Measurements from ENCODE around the gene HOXD9.

HOXD9 gene

DNA sequence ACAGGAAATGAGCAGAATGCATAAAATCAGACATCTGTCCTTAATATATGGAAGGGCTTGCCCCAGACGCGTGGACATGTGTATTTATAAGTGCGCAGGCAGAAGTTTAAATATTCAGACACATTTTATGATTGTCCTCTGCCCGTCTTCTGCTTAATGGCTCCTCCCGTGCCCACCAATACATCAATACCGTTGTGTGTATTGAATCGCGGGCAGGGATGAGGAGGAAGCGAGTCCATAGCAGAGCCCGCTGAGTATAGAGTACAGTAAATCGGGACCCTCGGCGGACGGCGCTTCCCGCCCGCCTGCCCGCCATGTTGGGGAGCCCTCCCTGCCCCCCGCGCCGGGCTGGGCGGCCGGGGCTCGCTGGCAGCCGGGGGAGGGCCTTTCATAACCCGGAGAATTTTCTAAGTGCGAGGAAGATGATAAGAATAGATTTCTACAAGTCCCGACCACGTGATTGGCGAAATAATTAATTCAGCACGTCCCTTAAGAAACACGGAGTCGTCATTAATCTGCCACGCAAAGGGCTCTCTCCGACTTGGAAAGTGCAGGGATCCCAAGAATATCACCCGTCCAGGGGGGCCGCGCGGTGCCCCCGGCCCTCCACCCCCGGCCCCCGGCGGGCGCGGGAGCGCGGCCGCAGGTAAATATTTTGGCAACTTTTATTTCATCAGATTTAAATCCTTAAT lies 34.4 kb downstream of the HOXD9 start, which contains the start of gene HOXD3:
Gene HOXD3 (plus strand): TSS at position 501 of the 692 bp plus-strand sequence. CDS start 11,808 bp downstream, outside the sequence.
- DNase-seq = no peak

DNA sequence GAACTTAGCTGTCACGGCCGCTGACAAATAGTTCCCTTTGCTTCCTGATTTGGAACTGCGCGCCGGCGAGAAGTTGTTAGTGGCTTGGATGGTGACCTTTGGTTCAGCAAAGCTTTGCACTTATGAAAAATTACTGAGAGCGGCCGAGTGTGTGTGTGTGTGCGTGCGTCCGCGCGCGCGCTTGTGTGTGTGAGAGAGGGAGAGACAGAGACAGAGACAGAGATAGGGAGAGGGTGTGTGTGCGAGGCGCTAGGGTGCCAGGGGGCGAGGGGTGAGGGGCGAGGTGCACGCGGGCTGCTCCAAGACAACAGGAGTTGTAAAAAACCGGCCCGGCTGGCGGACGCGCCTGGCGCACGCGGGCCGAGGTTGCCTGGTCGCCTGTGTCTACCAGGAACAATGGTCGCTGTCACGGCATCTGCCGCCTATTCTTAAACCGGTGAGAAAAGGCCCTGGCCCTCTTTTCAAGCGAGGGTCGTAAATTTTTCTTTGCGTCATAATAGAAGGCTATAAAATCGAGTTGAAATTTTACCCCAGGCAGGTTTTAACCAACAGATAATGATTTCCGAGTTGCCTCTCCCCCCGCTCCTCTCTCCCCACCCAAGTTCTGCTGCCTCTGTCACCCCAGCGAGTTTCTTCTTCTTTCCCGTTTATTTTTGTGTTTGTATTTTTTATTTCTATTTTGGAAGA lies 35.1 kb downstream of the HOXD9 start:
- no peak for DNase-seq

DNA sequence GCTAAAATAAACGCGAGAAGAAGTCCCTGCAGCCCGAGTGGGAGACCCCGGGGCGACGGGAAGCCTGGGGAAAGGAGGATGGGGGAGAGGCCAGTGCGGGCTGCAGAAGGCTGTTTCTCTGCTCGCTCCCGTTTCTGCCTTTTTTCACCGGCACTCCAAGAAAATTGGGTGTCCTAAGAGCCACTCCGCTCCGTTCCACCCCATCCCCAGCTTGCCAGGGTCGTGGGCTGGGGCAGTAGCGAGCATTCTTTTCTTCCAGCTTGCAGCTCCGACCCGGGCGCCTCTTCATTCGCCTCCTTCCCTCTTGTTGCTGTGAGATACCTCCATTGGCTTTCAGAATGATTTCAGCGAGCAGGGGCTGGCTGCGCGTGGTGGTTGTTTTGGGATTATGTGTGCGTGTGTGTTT lies 35.7 kb downstream of the HOXD9 start:
- DNase-seq = no peak

DNA sequence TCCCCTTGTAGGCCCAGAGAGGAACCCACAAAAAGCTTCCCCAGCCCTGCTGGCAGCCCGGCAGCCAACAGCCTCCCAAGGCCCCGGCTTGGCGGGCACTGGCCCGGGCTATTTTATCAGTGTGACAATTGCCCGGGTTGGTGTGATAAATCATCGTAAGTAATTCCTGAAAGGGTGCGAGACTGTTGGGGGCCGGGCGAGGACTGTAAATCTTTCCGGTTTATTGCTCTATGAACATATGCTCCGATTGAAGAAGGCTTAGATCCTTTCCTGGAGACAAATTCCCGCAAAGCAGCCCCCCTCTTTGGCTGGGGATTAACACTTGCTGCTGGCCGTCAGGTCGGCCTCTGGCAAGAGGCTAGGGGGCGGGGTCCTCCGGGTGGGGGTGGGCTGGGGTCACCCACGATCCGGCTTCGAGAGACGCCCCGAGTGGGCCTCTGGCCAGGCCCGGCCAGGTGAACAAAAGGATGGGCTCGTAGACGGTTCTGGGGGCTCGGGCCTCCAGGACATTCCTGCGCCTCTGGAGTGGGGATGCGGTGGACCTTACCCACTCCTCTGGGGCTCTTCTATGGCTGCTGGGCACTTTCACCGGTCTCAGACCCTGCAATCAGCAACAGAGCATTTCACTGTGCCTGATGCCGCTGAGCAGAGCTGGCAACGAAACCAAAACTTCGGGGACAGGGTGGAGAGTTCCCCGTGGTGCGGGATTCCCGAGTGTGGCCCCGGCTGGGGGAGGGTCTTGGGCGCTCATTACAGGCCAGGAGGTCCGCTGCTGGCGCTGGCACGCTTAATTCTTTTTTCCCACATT lies 36.5 kb downstream of the HOXD9 start:
- DNase-seq = no peak

DNA sequence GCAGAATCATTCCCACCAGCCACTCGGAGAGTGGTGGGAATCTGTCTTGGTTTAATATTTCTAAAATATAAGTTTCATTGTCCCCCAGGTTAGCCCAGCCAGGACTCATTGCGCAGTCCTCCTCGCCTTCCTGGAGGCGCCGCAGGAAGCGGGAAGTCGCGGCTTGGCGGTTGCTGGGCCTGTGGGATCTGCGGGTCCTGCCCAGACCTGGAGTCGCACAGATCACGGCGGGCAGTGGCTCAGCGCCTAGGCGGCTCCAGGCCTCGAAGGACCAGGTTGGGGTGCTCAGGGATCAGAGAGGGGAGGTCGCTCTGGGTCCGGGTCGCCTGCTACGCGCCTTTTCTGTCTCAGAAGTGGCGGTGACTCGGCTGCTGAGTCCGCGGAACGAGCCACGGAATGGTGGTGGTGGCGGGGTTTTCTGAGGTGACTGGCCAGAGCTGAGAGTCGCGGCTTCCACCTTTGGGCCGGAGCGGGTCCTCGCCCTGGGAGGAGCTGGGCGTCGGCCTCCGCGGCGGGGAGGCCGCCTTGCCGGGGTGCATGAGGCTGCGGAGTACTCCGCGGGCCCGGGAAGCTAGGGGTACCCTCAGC lies 37.2 kb downstream of the HOXD9 start:
- no peak for DNase-seq

DNA sequence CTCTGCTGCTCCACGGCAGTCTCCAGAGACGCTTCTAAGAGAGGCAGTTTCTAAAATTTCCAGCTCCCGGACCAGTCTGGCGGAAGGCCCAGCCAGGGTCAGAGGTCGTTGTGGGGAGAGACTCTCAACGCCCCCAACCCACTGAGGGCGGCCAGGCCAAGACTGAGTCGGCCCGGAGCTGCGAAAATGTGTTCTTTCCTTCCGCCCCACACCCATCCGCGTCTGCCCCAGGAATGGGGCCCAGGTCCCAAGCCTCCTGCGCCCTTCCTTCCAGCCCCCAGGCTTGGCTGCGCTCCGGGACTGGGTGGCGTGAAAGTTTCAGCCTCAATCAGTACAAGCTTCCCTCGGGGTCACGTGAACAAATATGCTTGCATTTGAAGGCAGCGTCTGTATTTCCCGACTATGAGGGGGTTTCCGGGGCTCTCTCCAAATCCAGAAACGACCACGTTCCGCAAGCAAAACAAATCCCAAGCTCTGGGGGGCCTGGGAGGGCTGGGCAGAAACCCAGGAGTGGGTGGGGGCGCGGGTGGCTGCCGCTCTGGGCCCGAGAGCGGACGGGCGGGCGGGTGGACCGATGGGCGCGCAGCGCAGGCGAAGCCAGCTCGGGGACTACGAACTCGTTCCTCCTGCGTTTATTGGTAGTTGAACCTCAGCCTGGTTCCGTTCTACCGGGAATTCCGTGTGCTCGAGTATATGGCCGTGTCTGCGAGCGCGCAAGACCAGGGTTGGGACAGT lies 37.9 kb downstream of the HOXD9 start:
- no peak for DNase-seq

DNA sequence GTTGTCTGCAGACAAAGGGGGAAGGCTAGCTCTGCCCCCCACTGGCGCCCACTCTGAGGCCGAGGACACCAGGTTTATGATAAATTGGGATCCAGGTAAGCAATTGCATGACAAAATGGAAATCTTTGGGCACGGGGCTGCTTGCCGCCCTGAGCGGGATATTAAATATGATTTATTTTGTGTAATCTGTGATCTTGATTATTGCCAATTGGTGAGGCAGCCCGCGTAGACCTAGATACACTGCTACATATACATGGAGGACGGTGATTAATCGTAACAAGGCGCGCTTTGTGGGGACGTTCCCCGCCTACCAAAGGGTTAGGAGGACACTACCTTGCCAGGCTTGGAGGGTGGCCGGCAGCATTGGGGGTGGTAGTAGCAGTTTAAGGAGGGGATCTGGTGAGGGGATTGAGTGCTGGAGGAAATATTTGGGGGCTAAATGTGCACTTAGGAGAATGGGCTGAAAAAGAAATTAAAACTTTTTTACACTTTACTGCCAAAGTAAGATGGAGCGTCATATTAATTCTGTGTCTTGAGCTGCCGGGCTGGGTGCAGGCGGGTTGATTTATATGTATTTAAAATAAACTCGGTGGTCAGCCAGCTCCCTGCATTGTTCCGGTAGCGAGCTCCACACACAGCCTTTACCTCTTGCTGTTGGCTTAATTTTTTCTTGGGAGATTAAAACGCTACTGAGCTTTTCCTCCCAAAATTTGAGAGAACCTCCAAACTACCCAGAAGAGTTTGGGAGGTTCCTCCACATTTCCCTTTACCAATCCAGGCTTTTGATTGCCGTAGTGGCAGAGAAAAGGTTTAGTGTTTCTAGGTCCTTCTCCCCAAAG lies 38.7 kb downstream of the HOXD9 start:
- DNase-seq = no peak

DNA sequence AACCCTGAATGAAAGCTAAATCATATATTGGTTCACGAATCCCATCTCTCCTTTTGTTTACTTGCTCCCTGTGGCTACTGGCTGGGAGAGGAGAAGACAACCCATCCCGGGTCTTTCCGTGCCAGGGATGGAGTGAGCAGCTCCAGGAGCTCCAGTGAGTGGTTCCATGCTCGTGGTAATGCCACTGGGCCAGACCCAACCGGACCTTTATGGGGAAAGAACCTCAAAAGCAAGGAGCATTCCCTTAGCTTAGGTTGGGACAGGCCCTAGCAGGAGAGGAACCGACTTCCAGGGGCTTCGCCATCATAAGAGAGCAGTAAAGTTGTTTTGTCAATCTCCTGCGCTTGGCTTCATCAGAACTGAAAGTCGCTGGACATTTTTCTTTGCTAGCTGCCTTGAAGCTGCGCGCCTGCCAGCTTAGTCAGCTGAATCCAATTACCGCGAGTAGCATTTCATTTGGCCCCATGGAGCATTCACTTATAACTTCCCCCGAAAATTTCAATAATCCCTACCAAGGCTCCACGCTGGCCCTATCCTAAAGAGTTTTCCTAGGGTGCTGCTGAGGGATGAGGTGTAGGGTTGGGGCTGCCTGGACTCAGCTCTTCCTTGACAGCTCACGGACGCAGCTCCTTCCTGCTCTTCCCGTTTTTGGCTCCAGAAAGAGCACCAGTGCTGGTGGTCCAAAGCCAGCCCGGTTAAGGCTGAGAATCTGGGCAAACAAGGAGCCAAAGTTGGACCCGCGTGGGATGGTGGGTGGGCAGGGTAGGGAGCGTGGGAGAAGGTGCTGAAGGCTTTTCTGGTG lies 39.5 kb downstream of the HOXD9 start:
- DNase-seq = no peak

DNA sequence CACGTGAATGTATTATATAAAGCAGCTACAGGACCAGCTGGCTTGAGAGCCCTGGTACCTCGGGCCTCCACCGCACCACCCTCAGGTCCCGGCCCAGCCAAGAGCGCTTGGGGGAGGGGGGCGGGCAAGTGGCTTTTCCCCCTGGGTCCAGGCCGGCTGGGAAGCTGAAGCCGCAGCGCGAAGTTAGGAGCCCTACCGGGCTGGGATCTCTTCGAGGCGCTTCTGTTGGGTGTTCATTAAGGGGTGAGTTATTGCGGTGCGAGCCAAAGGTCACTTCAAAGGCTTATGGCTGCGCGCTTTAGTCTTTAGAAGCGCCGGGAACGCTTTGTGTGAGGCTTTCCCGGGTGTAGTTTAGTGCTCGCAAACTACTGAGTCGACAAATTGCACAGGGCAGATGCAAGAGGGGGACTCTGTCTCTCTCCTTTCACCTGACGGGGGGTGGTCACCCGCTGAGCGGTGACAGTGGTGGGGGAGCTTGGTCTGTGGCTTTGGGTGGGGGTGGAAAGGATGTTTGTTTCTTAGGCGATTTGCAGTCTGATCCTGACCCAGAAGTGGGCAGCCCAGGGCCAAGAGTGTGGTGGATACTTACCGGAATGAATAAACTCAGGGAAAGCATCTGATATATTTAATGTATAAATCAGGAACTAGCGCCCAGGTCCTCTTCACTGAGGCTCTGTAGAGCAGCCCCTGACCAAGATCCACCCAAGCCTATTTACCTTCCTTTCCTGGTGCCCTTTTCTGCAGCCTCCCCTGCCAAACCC lies 40.6 kb downstream of the HOXD9 start:
- DNase-seq = no peak

DNA sequence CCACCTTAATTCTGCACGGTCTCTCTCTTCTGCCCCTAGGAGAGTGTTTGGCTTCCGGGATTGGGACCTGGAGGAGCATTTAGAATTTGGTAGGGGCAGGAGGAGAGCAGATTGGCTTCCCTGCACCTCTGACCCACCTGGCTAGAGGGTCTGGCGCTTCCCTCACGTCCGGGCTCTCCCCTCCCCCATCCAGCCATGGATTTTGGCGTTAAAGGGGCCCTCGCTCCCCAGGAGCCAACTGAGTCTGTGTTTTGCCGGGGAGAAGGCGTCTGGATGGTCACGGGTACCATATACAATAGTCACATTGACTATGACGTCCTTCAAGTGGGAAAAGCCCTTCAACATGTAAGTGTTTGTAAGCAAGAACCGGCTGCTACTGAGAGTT lies 41.1 kb downstream of the HOXD9 start:
- DNase-seq = no peak

DNA sequence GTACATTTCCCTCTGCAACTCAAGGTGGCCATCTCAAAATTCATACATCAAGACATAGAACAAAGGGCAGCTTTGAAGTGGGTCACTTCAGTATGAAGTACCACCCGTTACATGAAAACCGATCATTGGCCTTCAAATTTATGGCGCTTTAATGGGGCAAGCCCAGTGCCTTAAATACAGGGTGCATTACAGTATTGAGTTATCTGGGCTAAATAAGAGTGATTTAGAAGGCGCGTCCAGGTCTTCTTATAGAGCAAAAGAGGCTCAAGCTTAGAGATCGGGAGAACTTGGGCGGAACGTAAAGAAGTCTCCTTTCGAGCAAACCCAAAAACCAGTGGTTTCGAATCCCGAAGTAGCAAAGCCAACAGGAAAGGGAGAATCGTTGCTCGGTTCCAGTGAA lies 41.7 kb downstream of the HOXD9 start:
- DNase-seq = no peak

DNA sequence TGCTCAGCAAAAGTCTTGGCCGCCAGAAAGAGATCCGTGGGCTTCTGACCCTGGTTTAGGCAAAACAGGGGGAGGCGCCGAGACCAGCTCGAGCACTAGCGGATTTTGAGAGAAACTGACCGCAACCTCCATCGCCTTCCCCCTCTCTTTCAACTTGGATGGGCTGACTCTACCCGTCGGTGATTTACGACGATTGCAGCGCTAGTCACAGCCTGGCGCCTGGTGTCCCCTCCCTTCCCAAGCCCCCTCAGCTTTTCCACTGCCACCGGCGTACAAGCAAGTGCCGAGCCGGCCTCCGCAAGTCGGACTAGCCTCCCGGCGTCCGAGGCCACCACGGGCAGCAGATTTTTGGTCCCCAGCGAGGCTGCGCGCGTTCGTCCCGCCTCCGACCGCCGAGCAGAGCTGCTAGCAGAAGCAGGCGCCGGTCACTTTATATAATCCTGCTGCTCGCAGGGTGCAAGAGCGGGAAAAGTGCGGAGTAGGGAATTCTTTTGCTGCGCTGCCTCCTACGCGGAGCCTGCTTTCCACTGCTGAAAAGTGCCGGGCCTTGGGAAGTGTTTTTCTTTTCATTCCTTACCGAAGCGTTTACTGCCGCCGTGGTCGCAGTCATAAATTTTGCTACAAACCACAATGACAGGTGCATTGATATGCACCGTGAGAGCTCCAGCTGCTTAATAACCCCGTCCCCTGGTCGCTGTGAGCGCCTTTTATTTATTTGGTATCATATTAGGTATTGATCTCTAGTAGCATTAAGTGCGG lies 42.3 kb downstream of the HOXD9 start:
- no peak for DNase-seq

DNA sequence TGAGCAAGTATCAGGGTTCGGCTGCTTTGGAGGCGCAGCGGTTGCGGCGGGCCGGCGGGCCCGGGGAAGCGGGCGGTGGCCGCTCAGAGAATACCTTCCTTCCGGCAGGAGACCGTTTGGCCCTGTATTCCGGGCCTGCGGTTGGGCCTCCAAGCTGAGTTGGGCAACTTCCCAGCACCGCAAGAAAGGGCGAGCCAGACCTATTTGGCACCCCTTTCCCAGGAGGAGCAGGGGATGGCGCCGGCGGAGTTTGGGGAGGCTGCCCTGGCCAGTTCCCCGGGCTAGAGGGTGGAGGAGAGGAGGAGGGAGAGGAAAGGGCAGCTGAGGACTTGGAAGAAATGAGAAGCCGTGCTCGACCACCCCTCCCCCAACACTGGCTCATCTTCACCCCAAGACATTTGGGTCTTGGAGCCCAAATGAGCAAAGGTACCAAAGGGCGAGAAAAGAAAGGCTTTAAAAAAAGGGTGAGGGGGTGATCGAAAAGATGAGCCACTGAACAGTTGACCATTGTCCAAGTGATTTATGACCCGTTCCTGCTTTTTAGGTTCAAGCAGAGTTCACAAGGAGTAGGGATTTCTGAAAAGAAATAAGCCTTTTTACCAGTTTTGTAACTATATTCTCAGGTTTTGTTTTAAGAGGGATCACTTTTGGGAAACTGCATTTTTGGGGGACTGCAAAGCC lies 43.0 kb downstream of the HOXD9 start:
- no peak for DNase-seq

DNA sequence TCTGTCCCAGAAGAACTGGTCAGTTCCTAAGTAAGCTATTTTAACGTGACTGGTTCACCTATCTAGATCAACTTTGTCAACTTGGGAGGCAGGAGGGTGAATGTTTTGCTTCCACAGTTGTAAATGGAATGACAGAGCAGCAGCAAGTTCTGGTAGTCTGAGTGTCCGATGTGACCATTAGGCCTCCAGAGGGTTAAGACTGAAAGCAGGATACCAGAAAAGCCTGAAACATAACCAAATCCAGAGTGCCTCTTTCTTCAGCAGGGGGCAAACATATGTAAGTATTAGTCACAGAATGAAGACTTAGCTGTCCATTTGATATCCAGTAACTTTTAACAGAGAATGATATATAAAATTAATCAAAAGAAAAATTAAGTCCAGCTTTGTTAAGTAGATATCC lies 43.8 kb downstream of the HOXD9 start:
- DNase-seq = no peak

DNA sequence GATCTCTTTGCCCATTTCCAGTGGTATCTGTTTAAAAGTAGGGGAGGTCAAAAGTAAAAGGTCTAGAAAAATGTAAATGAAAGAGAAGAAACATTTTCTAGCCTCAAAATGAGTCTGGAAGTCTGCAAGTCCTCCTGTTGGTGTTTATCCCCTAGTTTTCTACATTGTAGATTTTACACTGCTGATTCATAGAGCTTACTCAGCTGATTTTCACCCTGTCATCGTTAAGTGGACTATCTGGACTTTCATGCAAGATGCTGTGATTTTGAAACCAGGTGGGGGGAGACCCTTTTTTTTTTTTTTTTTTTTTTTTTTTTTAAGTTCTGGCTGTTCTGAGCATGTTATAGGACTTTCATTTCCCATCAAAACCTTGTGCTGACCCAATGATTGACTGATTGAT lies 44.9 kb downstream of the HOXD9 start:
- no peak for DNase-seq

DNA sequence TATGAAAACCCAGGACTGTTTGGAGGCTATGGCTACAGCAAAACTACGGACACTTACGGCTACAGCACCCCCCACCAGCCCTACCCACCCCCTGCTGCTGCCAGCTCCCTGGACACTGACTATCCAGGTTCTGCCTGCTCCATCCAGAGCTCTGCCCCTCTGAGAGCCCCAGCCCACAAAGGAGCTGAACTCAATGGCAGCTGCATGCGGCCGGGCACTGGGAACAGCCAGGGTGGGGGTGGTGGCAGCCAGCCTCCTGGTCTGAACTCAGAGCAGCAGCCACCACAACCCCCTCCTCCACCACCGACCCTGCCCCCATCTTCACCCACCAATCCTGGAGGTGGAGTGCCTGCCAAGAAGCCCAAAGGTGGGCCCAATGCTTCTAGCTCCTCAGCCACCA lies 46.7 kb downstream of the HOXD9 start:
- DNase-seq = no peak

DNA sequence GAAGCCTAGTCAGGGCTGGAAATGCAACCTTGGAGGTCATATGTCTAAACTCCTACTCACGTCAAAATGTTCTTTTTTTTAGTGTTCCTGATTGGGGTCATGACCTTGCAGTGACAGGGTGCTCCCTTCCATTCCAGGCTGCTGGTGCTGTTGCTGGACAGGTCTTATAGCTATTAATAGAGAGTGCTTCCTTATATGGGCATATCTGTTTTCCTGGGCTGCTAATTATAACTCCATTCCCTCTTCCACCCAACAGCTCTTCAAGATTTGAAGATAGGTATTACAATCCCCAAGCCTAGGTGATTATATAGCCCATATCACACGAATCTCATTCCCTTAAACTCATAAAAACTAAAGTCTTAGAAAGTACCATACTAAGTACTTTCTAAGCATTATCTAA lies 47.2 kb downstream of the HOXD9 start:
- no peak for DNase-seq

DNA sequence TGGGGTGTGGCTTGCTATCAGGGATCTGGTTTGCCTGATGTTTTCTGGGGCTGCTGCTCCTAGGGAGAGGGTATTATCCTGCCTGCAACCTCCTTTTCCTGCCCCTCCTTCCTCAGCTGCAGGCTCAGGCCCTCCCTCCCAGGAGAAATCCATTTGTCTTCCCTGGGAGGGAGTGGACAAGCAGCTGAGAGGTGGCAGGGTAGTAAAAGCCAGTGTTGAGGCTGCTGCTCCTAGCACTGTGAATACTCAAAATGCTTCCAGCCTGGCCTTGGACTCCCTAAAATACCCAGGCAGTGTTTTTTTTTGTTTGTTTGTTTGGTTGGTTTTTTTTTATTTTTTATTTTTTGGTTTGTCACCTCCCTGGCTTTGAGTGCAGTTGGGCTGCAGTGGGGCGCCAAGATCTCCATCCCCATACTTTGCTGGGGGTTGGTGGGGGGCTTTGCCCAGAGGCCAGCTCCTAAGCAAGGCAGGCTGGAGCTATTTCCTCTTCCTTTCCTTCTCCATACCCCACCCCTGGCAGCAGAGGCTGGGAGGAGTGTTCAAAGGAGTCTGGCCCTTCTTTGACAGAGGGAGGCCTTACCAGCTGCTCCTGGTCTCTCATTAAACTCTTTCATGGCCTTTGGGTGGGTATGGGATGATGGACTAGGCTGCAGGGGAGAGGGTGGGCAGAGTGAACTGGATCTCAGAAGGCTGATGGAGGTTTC lies 48.2 kb downstream of the HOXD9 start:
- DNase-seq = no peak
